H1 (cell line): Measurements from ENCODE around the gene TGFB1I1. TPM values are rescaled to one million over a fixed set of nuclear protein-coding genes. Genes with fewer than 3 reads are reported as not detected.

ENCODE experiments used
- BCL11A ChIP-seq, 2 experiments: IDR thresholded peaks; one replicate each; pipeline ENCODE4 v1.6.1; 2011; ENCODE audit warnings: low read depth in 2 of 2, low read length in 2 of 2, mild to moderate bottlenecking in 2 of 2
- KDM4A ChIP-seq: IDR thresholded peaks from one replicate; pipeline ENCODE4 v1.7.1; 2012; ENCODE audit warnings: low read depth, mild to moderate bottlenecking, moderate library complexity, low read length, inconsistent platforms; ENCODE audit not compliant: severe bottlenecking
- PHF8 ChIP-seq: fragments of 200-600 bp; sonication (generic); conservative IDR thresholded peaks from 2 replicates; pipeline ENCODE4 v1.7.1; 2012; ENCODE audit warnings: low read depth, mild to moderate bottlenecking, inconsistent platforms, low read length, moderate library complexity
- RBBP5 ChIP-seq: IDR thresholded peaks from 2 replicates; pipeline ENCODE4 v1.7.1; 2012; ENCODE audit warnings: low read depth, mild to moderate bottlenecking, inconsistent platforms, low read length, moderate library complexity, borderline replicate concordance
- SIX5 ChIP-seq: IDR thresholded peaks from 2 replicates; pipeline ENCODE4 v1.6.1; 2011; ENCODE audit warnings: mild to moderate bottlenecking, low read depth, low read length
- TBP ChIP-seq: IDR thresholded peaks from 2 replicates; pipeline ENCODE4 v1.6.1; 2011; ENCODE audit warnings: low read depth, low read length, improper control_type of control experiment
- ZNF274 ChIP-seq: IDR thresholded peaks from 2 replicates; pipeline ENCODE4 v1.7.0; 2012; ENCODE audit warnings: low read length, borderline replicate concordance; ENCODE audit errors: extremely low read depth
- polyA plus RNA-seq, 7 experiments: library from polyadenylated mRNA; depleted of rRNA in 3 of 7; stranded (reverse) in 5 of 7; unstranded in 2 of 7; fragments of >200 nt in 5 of 7; fragments of 200-250 nt in 2 of 7; gene quantifications; 1 replicate in 5 of 7; 2 replicates in 1 of 7; 4 replicates in 1 of 7; pipeline versions ENCODE4 v1.2.1 to v1.2.3, GENCODE V29; 2011 to 2013; ENCODE audit warnings: missing spikeins in 2 of 7, mixed read lengths in 2 of 7
- total RNA-seq: library from RNA; stranded (reverse); fragmentation: NEBNext Ultra II Directional; extraction: Animal tissue kit (Norgen Biotek cat#: 25700); gene quantifications from 2 replicates; pipeline ENCODE4 v1.2.1, GENCODE V29; 2021

Gene TGFB1I1
- total and polyA plus RNA-seq, 2 of the 8 experiments (the other 6 are each of a cell fraction or from before 2014, with no cell fraction given) = 5.6 to 5.8 TPM

GRCh38 chr16:31471875-31472708, at the start of gene TGFB1I1 (continued):
- TF ChIP-seq KDM4A (peak; percentile 31), BCL11A (IDR thresholded peaks at IDR 0.05; ENCODE audit: low read depth in 2 of 2, low read length in 2 of 2) (no peak), TBP (no peak), PHF8 (0 out of 2 replicates have a peak, but pooled peaks have one; percentile 40), SIX5 (no peak), ZNF274 (no peak), RBBP5 (peak; percentile 65; the same call in 1 of the 2 replicates)
